Heart right ventricle (tissue), 16 donors: ENCODE results near the gene GTF2A1. TPM values are rescaled to one million over a fixed set of nuclear protein-coding genes. Genes with fewer than 3 reads are reported as not detected.
"Not testable (repeated sequence)": the region's sequence is repeated elsewhere in the genome, so short reads cannot be mapped to it uniquely, and the experiment has no call there.

Experiments
- ATAC-seq, 8 donors: fragments of 200-7000 bp; cut with Tn5 transposase; one replicate each; pipeline ENCODE4 v1.9.1; 2020; ENCODE audit warnings: mild to moderate bottlenecking in 8 of 8, moderate library complexity in 8 of 8, moderate number of reproducible peaks in 1 of 8
- DNase-seq, 2 donors: peaks; one replicate each; pipeline ENCODE4 v3.0.0-alpha.2; 2020
- H3K27ac ChIP-seq, 10 donors: fragments of 200-600 bp; sonication (generic) in 2 of 10; one replicate each; pipeline versions ENCODE4 v1.5.0 to v1.8.0; 2020 to 2022; ENCODE audit warnings: mild to moderate bottlenecking in 3 of 10
- H3K27me3 ChIP-seq, 7 donors: fragments of 200-600 bp; one replicate each; pipeline ENCODE4 v1.8.0; 2021 to 2022; ENCODE audit warnings: mild to moderate bottlenecking in 2 of 7
- H3K36me3 ChIP-seq, 9 donors: fragments of 200-600 bp; sonication (generic) in 1 of 9; one replicate each; pipeline versions ENCODE4 v1.5.0 to v1.8.0; 2020 to 2022; ENCODE audit warnings: mild to moderate bottlenecking in 2 of 9
- H3K4me1 ChIP-seq, 9 donors: fragments of 200-600 bp; sonication (generic) in 1 of 9; one replicate each; pipeline versions ENCODE4 v1.5.0 to v1.8.0; 2020 to 2022; ENCODE audit warnings: mild to moderate bottlenecking in 4 of 9
- H3K4me3 ChIP-seq, 10 donors: fragments of 200-600 bp; sonication (generic) in 2 of 10; one replicate each; pipeline versions ENCODE4 v1.5.0 to v1.8.0; 2020 to 2022; ENCODE audit warnings: mild to moderate bottlenecking in 7 of 10, moderate library complexity in 2 of 10
- H3K9me3 ChIP-seq, 11 donors: fragments of 200-600 bp in 10 of 11; sonication (generic) in 2 of 11; one replicate each; pipeline versions ENCODE4 v1.5.0 to v1.8.0; 2013 to 2022; ENCODE audit warnings: mild to moderate bottlenecking in 2 of 11, control low read depth in 1 of 11, moderate library complexity in 1 of 11
- WGBS, 2 donors: extraction: QIAGEN DNeasy Blood & Tissue Kit; methylation state at CpG; one replicate each; pipeline ENCODE4 v1.1.7; 2013; ENCODE audit warnings: inconsistent platforms in 1 of 2; 5-methylcytosine and 5-hydroxymethylcytosine counted together
- intact Hi-C, 10 donors: fragments of 100-400 bp; cut with DNase I; formaldehyde crosslinking; loops; one replicate each; pipeline versions ENCODE4 v1.11.1 to v1.14.2; 2022
- polyA plus RNA-seq, 2 donors: library from polyadenylated mRNA; stranded (reverse); fragments of 200-250 nt; gene quantifications; one replicate each; pipeline ENCODE4 v1.2.3, GENCODE V29; 2013
- total RNA-seq, 10 donors: library from RNA; stranded (reverse); fragmentation: NEBNext Ultra II Directional in 3 of 10; extraction: Animal tissue kit (Norgen Biotek cat#: 25700) in 3 of 10; gene quantifications; one replicate each; pipeline versions ENCODE4 v1.2.1 to v1.2.4, GENCODE V29; 2021 to 2023
- TF ChIP-seq, protein P1 (sequence below), 9 donors: fragments of 200-600 bp; sonication (generic) in 2 of 9; IDR thresholded peaks; one replicate each; pipeline versions ENCODE4 v1.5.0 to v1.8.0; 2021 to 2022; ENCODE audit warnings: antibody characterized with exemption in 9 of 9, mild to moderate bottlenecking in 5 of 9, moderate library complexity in 1 of 9
- donor health status: Arrhythmogenic right ventricular cardiomyopathy.
- donor health status: ischemic (EF 13 %, LVEDD 7.1; RV severe dilation, severe dysfunction).
- donor health status: healthy with polysubstance abuse.
- donor health status: DM: no; HTN: yes; CAD: no.
- donor health status: DM: no; HTN: no; CAD: no.
- donor health status: ischemic (EF 25% LVEDD 6.9; RV normal size, moderate dysfunction).
- donor health status: ischemic (EF 25% LVEDD 5.7; RV mildly dilated, moderate dysfunction).
- donor health status: healthy.
- donor health status: DM: yes; HTN: yes; CAD: no.
- donor health status: Ischemic cardiomyopathy.
- donor health status: ischemic (EF 35%, LVEDD 5.7; RV mildly dilated, moderate dysfunction).
- donor health status: nonischemic (EF 11% LVEDD 7.7; RV severe dilation, severe dysfunction).
- donor health status: DM: yes; HTN: yes; CAD: no.
- donor health status: PGD.
- donor health status: ischemic (EF 29% LVEDD 5.4; RV normal size, mild dysfunction).
- donor health status: nonischemic (EF 23%, LVEDD 6.1; RV moderate dilation, normal function).

The GTF2A1 gene
- total and polyA plus RNA-seq, 12 donors: 4.3 to 28.3 (median 22.2) TPM

DNA sequence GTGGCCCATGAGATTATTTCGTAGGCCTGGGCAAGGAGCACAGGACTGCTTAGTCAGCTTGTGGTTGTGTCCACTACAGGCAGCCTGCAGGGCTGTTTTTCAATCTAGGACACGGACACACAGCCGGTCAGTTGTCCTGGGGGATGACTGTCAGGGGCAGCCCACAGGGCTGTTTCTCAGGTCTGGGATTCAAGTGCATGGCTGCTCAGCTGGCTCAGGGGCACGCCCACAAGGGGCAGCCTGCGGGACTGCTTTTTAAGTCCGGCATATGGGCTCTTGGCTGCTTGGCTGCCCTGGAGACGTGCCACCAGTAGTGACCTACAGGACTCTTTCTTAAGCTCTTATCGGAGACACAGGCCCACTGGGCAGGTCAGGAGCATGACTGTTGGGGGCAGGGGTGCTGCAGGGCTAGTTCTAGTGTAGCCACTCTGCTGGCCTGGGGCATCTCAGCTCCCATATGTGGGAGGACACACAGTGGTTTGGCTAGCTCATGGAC is 26.6 kb upstream of the GTF2A1 start:
- 61 to 68% methylated on average over 8 of the region's 8 CpGs for WGBS, 2 donors
- DNase-seq (no peak), ATAC-seq (peak in 2 of 8 donors; percentile 16 to 26)

DNA sequence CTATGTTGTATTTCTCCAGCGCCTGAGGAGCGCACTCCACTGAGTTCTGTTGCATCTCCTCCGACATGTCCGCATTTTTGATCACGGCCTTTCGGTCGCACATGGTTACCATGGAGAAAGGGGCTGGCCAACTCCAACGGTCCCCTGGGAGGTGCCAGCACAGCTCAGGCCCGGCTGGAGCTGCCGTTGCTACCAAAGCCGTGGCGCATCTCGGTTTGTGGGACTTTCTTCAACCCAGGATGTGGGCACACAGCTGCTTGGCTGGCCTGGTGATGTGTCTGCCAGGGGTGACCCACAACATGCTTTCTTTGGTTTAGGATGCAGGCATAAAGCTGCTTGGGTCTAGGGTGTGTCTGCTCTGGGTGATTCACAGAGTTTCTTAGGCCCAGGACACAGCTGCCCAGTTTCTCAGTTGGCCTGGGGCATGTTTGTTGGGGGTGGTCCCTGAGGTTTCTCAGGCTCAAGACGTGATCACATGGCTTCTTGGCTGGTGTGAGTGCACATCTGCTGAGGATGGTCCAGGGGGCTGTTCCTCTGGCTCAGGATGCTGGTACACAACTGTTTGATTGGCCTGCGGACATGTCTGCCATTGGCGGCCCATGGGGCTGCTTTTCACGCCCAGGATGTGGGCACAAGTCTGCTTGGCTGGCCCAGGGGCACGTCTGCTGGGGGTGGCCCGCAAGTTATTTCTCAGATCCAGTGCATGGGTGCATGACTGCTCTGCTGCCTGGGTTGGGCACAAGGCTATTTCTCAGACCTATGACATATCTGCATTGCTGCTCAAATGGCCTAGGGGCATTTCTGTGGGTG is 25.9 kb upstream of the GTF2A1 start:
- H3K4me1 ChIP-seq: no peaks in the 10 kb centered on the region
- 86 to 91% methylated on average over 19 of the region's 19 CpGs for WGBS, 2 donors
- H3K4me3 ChIP-seq: no peak overlapping the region
- no peaks in the 10 kb centered on the region for H3K36me3 ChIP-seq
- no peaks in the 10 kb centered on the region for H3K27me3 ChIP-seq
- intact Hi-C loops: no loop called here
- H3K9me3 ChIP-seq: peaks cover 0 to 23% (median 6%) of the 10 kb centered on the region in 11 donors
- no peak overlapping the region for H3K27ac ChIP-seq
- DNase-seq (no peak), ATAC-seq (no peak)
- TF ChIP-seq, protein P1, sequence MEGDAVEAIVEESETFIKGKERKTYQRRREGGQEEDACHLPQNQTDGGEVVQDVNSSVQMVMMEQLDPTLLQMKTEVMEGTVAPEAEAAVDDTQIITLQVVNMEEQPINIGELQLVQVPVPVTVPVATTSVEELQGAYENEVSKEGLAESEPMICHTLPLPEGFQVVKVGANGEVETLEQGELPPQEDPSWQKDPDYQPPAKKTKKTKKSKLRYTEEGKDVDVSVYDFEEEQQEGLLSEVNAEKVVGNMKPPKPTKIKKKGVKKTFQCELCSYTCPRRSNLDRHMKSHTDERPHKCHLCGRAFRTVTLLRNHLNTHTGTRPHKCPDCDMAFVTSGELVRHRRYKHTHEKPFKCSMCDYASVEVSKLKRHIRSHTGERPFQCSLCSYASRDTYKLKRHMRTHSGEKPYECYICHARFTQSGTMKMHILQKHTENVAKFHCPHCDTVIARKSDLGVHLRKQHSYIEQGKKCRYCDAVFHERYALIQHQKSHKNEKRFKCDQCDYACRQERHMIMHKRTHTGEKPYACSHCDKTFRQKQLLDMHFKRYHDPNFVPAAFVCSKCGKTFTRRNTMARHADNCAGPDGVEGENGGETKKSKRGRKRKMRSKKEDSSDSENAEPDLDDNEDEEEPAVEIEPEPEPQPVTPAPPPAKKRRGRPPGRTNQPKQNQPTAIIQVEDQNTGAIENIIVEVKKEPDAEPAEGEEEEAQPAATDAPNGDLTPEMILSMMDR (IDR thresholded peaks at IDR 0.05): no peak

More for the DNA sequence above, 26.6 kb upstream of the GTF2A1 start:
- intact Hi-C loops: no loop called here
- Histone ChIP-seq H3K4me1 (no peaks in the 10 kb centered on the region), H3K36me3 (no peaks in the 10 kb centered on the region), H3K4me3 (no peak overlapping the region), H3K9me3 (peaks cover 0 to 17% (median 6%) of the 10 kb centered on the region in 11 donors), H3K27ac (no peak overlapping the region), H3K27me3 (no peaks in the 10 kb centered on the region)
- TF ChIP-seq, protein P1 (IDR thresholded peaks at IDR 0.05): no peak

DNA sequence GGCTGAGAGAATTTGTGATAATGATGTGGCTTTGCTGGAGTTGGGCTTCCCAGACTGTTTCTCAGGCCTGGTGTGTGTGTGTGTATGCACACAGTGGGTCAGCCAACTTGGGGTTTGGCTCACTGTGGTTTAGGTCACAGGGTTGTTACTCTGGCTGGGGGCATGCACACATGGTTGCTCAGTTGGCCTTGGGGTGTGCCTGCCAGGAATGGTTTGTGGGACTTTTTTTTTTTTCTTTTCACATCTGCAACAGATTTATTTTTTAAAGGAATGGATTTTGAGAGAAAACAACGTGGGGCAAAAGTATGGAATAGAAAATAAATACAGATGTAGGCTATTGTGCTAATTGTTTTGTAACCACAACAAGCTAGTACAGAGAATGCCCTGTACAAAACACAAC is 25.0 kb upstream of the GTF2A1 start:
- H3K27me3 ChIP-seq: no peaks in the 10 kb centered on the region
- DNase-seq (no peak), ATAC-seq (no peak)
- H3K27ac ChIP-seq: no peak overlapping the region
- no peaks in the 10 kb centered on the region for H3K4me1 ChIP-seq
- 49 to 63% methylated on average over 1 of the region's 1 CpG for WGBS, 2 donors
- TF ChIP-seq, protein P1 (IDR thresholded peaks at IDR 0.05): no peak
- peaks cover 0 to 30% (median 6%) of the 10 kb centered on the region in 11 donors for H3K9me3 ChIP-seq
- intact Hi-C loops: no loop called here
- no peaks in the 10 kb centered on the region for H3K36me3 ChIP-seq
- H3K4me3 ChIP-seq: no peak overlapping the region

DNA sequence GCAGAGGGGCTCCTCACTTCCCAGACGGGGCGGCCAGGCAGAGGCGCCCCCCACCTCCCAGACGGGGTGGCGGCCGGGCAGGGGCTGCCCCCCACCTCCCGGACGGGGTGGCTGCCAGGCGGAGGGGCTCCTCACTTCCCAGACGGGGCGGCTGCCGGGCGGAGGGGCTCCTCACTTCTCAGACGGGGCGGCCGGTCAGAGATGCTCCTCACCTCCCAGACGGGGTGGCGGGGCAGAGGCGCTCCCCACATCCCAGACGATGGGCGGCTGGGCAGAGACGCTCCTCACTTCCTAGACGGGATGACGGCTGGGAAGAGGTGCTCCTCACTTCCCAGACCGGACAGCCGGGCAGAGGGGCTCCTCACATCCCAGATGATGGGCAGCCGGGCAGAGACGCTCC is 23.7 kb upstream of the GTF2A1 start:
- DNase-seq, H3K27me3 ChIP-seq, ATAC-seq, H3K4me1 ChIP-seq, H3K4me3 ChIP-seq, H3K27ac ChIP-seq, intact Hi-C loops, H3K36me3 ChIP-seq: not testable (repeated sequence)
- 91 to 92% methylated on average over 20 to 27 of the region's 28 CpGs for WGBS, 2 donors
- peaks cover 0 to 32% (median 6%) of the 10 kb centered on the region in 11 donors for H3K9me3 ChIP-seq

DNA sequence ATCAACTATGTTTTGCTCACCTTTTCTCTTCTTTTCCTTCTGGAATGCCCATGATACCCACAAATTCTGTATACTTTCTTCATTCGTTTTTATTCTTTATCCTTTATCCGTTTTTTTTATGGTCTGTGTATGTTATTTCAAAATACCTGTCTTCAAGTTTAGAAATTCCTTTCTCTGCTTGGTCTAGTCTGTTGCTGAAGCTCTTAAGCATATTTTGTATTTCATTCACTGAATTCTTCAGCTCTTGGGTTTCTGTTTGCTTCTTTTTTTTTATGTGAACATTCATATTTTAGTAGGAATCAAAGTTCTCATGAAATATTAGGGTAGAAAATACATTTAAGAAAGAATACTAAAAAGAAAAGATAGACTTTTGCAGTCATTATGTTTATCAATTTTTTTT is 22.7 kb upstream of the GTF2A1 start:
- TF ChIP-seq, protein P1 (IDR thresholded peaks at IDR 0.05): no peak
- DNase-seq (no peak), ATAC-seq (no peak)
- WGBS, 2 donors: 74 to 82% methylated on average over 2 of the region's 2 CpGs
- Histone ChIP-seq H3K9me3 (peaks cover 0 to 32% (median 6%) of the 10 kb centered on the region in 11 donors), H3K27me3 (no peaks in the 10 kb centered on the region), H3K27ac (no peak overlapping the region), H3K36me3 (no peaks in the 10 kb centered on the region), H3K4me3 (no peak overlapping the region), H3K4me1 (no peaks in the 10 kb centered on the region)
- intact Hi-C loops: no loop called here

DNA sequence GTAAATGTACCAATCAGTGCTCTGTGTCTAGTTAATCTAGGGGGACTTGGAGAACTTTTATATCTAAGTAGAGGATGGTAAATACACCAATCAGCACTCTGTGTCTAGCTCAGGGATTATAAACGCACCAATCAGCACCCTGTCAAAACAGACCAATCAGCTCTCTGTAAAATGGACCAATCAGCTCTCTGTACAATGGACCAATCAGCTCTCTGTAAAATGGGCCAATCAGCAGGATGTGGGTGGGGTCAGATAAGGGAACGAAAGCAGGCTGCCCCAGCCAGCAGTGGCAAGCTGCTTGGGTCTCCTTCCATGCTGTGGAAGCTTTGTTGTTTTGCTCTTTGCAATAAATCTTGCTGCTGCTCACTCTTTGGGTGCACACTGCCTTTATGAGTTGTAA is 16.1 kb upstream of the GTF2A1 start:
- H3K36me3 ChIP-seq, H3K4me1 ChIP-seq, DNase-seq, ATAC-seq, H3K27me3 ChIP-seq, intact Hi-C loops, H3K27ac ChIP-seq, H3K4me3 ChIP-seq: not testable (repeated sequence)
- 58 to 64% methylated on average over 2 of the region's 2 CpGs for WGBS, 2 donors
- peaks cover 0 to 11% (median 0%) of the 10 kb centered on the region in 11 donors for H3K9me3 ChIP-seq
